GM20431 (cell line): ENCODE results near the gene SYT6.
"Not testable (repeated sequence)": the region's sequence is repeated elsewhere in the genome, so short reads cannot be mapped to it uniquely, and the experiment has no call there.

Experiments used
- in situ Hi-C: fragments of 300-500 bp; cut with MseI, MboI; formaldehyde crosslinking; loops from one replicate; pipeline ENCODE4 v1.15.0; 2020; ENCODE audit warnings: low sequenced_read_pairs; ENCODE audit not compliant: unreplicated experiment

Gene SYT6

GRCh38 chr1:114078116-114078515 lies 75.6 kb downstream of the SYT6 start:
- in situ Hi-C loops = no loop called here

GRCh38 chr1:114077188-114077587 lies 76.5 kb downstream of the SYT6 start:
- in situ Hi-C loops = no loop called here

GRCh38 chr1:114076308-114076707 lies 77.4 kb downstream of the SYT6 start:
- in situ Hi-C loops = no loop called here

GRCh38 chr1:114075546-114076242 lies 78.0 kb downstream of the SYT6 start:
- in situ Hi-C loops = no loop called here

GRCh38 chr1:114075105-114075504 lies 78.6 kb downstream of the SYT6 start:
- in situ Hi-C loops = no loop called here

- in situ Hi-C loops = no loop called here
Measured at GRCh38 chr1:114072246-114072645, 81.4 kb downstream of the SYT6 start.

- in situ Hi-C loops = not testable (repeated sequence)
Measured at GRCh38 chr1:114069762-114070161, 83.9 kb downstream of the SYT6 start.

- in situ Hi-C loops = not testable (repeated sequence)
Measured at GRCh38 chr1:114068684-114069083, 85.0 kb downstream of the SYT6 start.

- in situ Hi-C loops = not testable (repeated sequence)
Measured at GRCh38 chr1:114065671-114066070, 88.0 kb downstream of the SYT6 start.

GRCh38 chr1:114063544-114063943 lies 90.1 kb downstream of the SYT6 start:
- in situ Hi-C loops = no loop called here

GRCh38 chr1:114062477-114063099 lies 91.1 kb downstream of the SYT6 start:
- in situ Hi-C loops = no loop called here

- in situ Hi-C loops = no loop called here
Measured at GRCh38 chr1:114061121-114061830, 92.4 kb downstream of the SYT6 start.

GRCh38 chr1:114058236-114058635 lies 95.4 kb downstream of the SYT6 start:
- in situ Hi-C loops = not testable (repeated sequence)

GRCh38 chr1:114054148-114054547 lies 99.5 kb downstream of the SYT6 start:
- in situ Hi-C loops = no loop called here

- in situ Hi-C loops = no loop called here
Measured at GRCh38 chr1:114048232-114048631, 105.4 kb downstream of the SYT6 start.

- in situ Hi-C loops = no loop called here
Measured at GRCh38 chr1:114043548-114043947, 110.1 kb downstream of the SYT6 start.

- in situ Hi-C loops = no loop called here
Measured at GRCh38 chr1:114043054-114043453, 110.6 kb downstream of the SYT6 start.

GRCh38 chr1:114040273-114041015 lies 113.2 kb downstream of the SYT6 start:
- in situ Hi-C loops = no loop called here
